ENCODE data around the gene MYPOP. TPM values are rescaled to one million over a fixed set of nuclear protein-coding genes. Genes with fewer than 3 reads are reported as not detected.

The MYPOP gene
- total RNA-seq, 1 donor from 2014 or later, result 9.1 TPM

DNA sequence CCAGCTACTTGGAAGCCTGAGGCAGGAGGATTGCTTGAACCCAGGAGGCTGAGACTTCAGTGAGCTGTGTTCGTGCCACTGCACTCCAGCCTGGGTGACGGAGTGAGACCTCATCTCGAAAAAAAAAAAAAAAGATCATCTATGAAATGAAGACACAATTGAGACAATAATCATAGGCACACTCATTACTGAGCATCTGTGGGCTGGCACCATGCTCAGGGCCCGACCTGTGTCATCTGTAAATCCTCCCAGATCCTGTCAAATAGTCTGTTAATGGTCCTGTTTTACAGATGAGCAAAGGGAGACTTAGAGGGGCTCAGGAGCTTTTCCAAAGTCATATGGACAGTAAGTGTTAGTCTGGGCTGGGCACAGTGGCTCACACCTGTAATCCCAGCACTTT, 16.3 kb upstream of the MYPOP start:
- DNase-seq (ENCODE audit: low read depth, low spot score), result no peak
- Mint-ChIP-seq H3K27me3 (ENCODE audit: low read depth) (peaks cover 6% of the 10 kb centered on the region), H3K27ac (ENCODE audit: unreplicated experiment) (no peak overlapping the region), H3K4me1 (peaks cover 28% of the 10 kb centered on the region), H3K36me3 (ENCODE audit: low read depth) (no peaks in the 10 kb centered on the region), H3K4me3 (no peak overlapping the region), H3K9me3 (no peaks in the 10 kb centered on the region)
- no peak for TF ChIP-seq CTCF (conservative IDR thresholded peaks at IDR 0.05)

- H3K4me1 Mint-ChIP-seq, result peaks cover 27% of the 10 kb centered on the region
- H3K27me3 Mint-ChIP-seq (ENCODE audit: low read depth), result peaks cover 6% of the 10 kb centered on the region
- H3K27ac Mint-ChIP-seq (ENCODE audit: unreplicated experiment), result no peak overlapping the region
- no peak for TF ChIP-seq CTCF (conservative IDR thresholded peaks at IDR 0.05)
- no peaks in the 10 kb centered on the region for H3K36me3 Mint-ChIP-seq (ENCODE audit: low read depth)
- DNase-seq (ENCODE audit: low read depth, low spot score), result no peak
- H3K9me3 Mint-ChIP-seq, result no peaks in the 10 kb centered on the region
- no peak overlapping the region for H3K4me3 Mint-ChIP-seq
These were observed 15.1 kb upstream of the MYPOP start for GRCh38 chr19:45917421-45918091.

DNA sequence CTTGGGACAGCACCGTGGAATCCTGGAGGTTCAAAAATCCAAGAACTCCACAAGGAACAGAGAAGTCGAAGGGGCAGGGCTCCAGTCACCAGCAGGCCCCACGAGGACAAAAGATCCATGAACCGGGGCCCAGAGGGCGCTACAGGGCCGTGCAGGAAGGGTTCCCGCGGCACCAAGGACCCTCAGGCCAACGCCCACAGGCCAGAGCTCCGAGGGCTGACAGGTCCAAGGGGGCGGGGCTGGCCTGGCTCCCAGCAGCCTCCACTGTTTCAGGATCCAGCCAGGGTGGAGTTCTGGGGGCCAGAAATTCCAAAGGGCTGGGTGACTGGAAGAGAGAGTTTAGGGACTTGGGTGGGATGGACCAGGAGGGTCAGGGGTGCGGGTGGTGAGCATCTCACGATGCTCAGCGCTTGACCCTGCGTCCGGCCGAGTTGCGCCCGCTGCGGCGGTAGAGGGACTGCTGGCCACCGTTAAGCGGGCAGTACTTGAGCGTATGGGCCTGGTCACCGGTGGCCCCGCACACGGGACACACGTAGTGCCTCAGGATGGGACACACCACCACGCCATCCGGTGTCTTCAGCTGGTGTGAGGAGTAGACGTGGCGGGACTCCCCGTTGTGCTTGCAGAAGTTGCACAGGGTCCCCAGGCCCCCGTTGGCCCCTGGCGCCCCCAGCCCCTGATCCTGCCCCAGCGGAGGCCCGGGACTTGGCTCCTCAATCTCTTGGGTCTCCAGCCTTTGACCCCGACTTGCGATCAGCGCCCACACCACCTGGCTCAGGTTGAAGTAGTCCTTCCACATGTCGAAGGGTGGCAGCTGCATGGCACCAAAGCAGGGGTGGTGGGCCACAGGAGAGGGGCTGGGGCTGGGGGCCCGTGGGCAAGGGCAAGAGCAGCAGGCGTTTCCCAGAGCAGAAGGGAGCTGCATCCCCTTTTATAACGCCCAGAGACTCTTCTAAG, 11.7 kb upstream of the MYPOP start, which contains the start of gene NANOS2:
Gene NANOS2 (minus strand): TSS at position 905 of the 957 bp plus-strand sequence. CDS start 85 bp downstream, at position 820.
- TF ChIP-seq CTCF (conservative IDR thresholded peaks at IDR 0.05), result no peak
- no peak within 1 kb of the TSS for H3K4me3 Mint-ChIP-seq
- no peaks in the 10 kb centered on the region for H3K36me3 Mint-ChIP-seq (ENCODE audit: low read depth)
- peaks cover 9% of the 10 kb centered on the region for H3K4me1 Mint-ChIP-seq
- no peaks in the 10 kb centered on the region for H3K9me3 Mint-ChIP-seq
- peak; percentile 45 for DNase-seq (ENCODE audit: low read depth, low spot score)
- H3K27me3 Mint-ChIP-seq (ENCODE audit: low read depth), result peaks cover 2% of the 10 kb centered on the region
- H3K27ac Mint-ChIP-seq (ENCODE audit: unreplicated experiment), result no peak within 1 kb of the TSS

DNA sequence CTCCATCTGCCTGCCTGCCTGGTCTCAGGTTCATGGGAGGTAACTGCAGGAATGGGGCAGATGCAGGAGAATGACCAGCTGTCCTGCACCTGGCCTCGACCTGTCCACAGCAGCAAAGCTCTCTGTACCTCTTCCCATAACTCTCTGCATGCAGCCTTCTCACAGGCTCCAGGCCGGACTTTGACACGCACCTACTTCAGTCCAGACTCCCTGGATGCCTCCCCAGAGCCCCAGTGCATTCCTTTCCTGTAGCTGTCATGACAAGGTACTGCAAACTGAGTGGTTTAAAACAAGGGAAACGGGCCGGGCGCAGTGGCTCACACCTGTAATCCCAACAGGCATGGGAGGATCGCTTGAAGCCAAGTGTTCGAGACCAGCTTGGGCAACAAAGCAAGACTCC, 8.9 kb upstream of the MYPOP start:
- Mint-ChIP-seq H3K4me1 (peaks cover under 1% of the 10 kb centered on the region), H3K36me3 (ENCODE audit: low read depth) (no peaks in the 10 kb centered on the region), H3K9me3 (no peaks in the 10 kb centered on the region), H3K27me3 (ENCODE audit: low read depth) (peaks cover 6% of the 10 kb centered on the region), H3K4me3 (no peak overlapping the region), H3K27ac (ENCODE audit: unreplicated experiment) (no peak overlapping the region)
- TF ChIP-seq CTCF (conservative IDR thresholded peaks at IDR 0.05), result no peak
- DNase-seq (ENCODE audit: low read depth, low spot score), result no peak

- Mint-ChIP-seq H3K9me3 (no peaks in the 10 kb centered on the region), H3K27me3 (ENCODE audit: low read depth) (peaks cover 4% of the 10 kb centered on the region), H3K4me3 (no peak overlapping the region), H3K4me1 (no peaks in the 10 kb centered on the region), H3K27ac (ENCODE audit: unreplicated experiment) (peak overlapping the region; percentile 13), H3K36me3 (ENCODE audit: low read depth) (no peaks in the 10 kb centered on the region)
- no peak for TF ChIP-seq CTCF (conservative IDR thresholded peaks at IDR 0.05)
- DNase-seq (ENCODE audit: low read depth, low spot score), result no peak
These were observed 6.5 kb upstream of the MYPOP start for GRCh38 chr19:45908956-45909355.
